ENCODE measurements around the gene LEFTY1. TPM values are rescaled to one million over a fixed set of nuclear protein-coding genes. Genes with fewer than 3 reads are reported as not detected.
"Not testable (repeated sequence)": the region's sequence is repeated elsewhere in the genome, so short reads cannot be mapped to it uniquely, and the experiment has no call there.

Gene LEFTY1
- not detected in 2 replicates for total RNA-seq (2014; rRNA removed; shearing (Covaris generic))

DNA sequence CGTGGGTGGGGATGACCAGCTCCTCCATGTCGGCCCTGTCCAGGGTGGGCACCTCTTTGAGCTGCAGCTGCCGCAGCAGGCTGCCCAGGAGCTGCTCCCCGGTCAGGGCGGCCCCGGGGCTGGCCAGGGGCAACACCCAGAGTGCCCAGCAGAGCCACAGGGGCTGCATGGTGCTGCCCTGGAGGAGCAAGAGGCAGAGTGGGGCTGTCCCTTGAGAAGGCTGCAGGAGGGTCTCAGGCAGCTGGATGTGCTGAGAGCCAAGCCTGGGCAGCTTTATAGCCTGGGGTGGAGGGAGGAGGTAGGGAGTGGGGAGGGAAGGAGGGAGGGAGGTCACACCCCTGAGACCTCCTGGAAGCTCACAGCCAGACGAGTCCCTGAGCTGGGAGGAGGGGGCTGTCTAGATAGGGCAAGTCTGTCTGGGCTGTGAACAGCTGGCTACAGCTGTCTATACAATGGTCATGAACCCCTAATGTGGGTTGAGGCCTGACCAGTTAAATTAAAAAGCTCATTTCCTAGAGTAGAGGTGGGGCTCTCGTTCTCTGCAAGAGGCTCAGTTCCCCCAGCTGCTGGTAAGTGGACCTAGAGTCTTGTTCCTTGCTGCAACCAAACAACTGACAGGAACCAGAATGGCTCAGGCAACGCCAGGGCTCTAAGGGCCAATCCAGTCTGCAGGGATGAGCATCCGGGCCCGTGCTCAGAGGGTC lies at the start of gene LEFTY1:
Gene LEFTY1, minus strand, starts transcription at position 249 of the 704 bp plus-strand sequence. Its CDS starts 80 bp downstream, at position 169.
- DNase-seq (ENCODE audit: low read depth) = no peak

DNA sequence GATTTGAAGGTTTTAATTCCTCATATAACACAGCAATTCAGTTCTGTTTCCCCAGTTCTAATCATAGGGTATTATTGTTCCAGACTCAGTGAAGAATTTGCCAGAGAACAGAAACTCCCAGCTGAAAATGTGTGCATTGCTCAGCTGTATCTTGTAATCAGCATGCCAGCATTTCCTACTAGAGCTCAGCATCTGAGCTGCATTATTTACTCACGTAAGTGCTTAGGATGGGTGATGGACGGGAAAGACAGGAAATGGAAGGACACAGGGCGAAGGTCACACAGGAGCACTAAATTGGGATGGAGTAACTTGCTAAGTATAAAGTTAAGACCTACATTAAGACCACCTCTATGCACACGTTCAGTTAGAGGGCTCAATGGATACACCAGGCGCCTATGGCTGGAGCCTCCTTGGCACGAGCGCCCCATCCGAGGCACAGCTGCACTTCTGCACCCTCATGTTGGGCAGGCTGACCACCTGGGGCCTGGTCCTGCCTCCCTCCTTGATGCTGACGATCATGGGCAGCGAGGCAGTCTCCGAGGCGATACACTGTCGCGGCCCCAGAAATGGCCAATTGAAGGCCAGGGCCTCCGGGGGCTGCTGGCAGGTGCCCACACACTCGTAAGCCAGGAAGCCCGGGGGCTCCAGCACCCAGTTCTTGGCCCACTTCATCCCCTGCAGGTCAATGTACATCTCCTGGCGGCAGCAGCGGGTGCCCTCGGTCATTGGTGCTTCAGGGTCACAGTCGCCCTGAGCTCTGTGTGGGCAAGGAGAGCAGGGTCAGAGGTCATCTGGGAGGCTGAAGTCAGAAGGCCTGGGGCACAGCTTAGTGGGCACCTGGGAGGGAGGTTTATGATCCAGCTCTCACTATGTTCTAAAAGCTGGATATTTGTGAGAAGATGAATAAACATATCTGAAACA lies 48.4 kb upstream of the LEFTY1 start:
- no peak for DNase-seq (ENCODE audit: low read depth)

GRCh38 chr1:225936523-225936922 lies 47.6 kb upstream of the LEFTY1 start:
- DNase-seq (ENCODE audit: low read depth) = no peak

DNA sequence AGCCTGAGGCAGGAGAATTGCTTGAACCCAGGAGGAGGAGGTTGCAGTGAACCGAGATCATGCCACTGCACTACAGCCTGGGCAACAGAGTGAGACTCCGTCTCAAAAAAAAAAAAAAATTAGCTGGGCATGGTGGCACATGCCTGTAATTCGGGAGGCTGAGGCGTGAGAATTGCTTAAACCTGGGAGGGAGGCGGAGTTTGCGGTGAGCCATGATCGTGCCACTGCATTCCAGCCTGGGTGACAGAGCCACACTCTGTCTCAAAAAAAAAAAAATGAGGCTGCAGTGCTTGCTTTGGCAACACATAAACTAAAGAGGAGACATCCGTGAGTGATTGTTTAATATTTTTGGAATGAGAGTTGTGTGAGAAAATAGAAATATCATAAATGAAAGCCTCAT lies 47.1 kb upstream of the LEFTY1 start:
- not testable (repeated sequence) for DNase-seq (ENCODE audit: low read depth)

DNA sequence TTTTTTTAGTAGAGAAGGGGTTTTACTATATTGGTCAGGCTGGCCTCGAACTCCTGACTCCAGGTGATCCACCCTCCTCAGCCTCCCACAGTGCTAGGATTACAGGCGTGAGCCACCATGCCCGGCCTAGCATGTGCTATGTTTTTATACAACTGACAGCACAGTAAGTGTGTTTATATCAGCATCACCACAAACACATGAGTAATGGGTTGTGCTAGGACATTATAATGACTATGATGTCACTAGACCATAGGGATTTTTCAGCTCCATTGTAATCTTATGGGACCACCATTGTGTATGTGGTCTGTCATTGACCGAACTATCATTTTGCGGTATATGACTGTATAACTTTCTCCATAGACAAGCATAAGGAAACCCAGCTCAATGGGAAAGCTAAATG lies 45.8 kb upstream of the LEFTY1 start:
- no peak for DNase-seq (ENCODE audit: low read depth)

DNA sequence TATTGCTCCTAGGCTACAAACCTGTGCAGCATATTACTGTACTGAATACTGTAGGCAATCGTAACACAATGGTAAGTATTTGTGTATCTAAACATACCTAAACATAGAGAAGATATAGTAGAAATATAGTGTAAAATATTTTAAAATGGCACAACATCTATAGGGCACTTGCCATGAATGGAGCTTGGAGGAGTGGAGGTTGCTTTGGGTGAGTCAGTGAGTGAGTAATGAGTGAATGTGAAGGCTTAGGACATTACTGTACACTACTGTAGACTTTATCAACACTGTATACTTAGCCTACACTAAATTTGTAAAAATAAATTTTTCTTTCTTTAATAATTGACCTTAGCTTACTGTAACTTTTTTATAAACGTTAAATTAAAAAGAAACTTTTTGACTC lies 44.1 kb upstream of the LEFTY1 start:
- DNase-seq (ENCODE audit: low read depth) = peak; percentile 50

DNA sequence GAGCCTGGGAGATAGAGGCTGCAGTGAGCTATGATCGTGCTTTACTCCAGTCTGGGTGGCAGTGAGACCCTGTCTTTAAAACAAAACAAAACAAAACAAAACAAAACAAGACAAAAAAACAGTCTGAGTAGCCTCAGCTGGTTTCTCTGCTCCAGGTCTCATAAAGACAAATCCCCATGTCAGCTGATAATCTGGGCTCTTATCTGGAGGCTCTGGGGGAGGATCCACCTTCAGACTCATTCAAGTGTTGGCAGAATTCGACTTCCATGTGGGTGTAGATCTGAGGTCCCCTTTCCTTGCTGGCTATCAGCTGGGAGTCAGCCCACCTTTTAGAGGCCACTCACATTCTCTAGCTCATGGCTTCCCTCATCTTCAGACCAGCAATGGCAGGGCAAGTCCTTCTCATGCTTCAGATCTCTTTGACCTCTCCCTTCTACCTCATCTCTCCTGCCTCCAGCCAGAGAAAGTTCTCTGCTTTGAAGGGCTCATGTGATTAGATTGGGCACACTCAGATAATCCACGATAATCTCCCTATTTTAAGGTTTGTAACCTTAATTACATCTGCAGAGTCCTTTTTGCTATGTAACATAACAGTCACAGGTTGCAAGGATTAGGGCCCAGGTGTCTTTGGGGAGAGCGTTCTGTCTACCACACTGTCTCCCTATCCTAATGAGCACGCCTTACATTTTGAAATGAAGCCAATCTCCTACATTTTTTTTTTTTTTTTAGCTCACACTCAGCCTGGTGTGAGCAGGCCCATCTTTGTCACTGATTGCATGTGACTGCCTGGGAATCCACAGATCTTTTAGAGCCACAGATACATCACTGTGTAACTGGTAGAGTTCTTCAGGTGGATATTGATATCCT lies 42.6 kb upstream of the LEFTY1 start:
- no peak for DNase-seq (ENCODE audit: low read depth)

- DNase-seq (ENCODE audit: low read depth) = no peak
Measured at GRCh38 chr1:225930566-225930965, 41.6 kb upstream of the LEFTY1 start.

DNA sequence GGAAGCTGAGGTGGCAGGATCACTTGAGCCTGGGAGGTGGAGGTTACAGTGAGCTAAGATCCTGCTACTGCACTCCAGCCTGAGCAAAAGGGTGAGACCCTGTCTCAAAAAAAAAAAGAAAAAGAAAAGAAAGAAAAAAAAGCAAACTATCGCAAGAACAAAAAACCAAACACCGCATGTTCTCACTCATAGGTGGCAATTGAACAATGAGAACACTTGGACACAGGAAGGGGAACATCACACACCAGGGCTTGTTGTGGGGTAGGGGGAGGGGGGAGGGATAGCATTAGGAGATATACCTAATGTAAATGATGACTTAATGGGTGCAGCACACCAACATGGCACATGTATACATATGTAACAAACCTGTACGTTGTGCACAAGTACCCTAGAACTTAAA lies 40.5 kb upstream of the LEFTY1 start:
- DNase-seq (ENCODE audit: low read depth) = not testable (repeated sequence)

GRCh38 chr1:225928186-225929175 lies 39.5 kb upstream of the LEFTY1 start:
- DNase-seq (ENCODE audit: low read depth) = no peak

DNA sequence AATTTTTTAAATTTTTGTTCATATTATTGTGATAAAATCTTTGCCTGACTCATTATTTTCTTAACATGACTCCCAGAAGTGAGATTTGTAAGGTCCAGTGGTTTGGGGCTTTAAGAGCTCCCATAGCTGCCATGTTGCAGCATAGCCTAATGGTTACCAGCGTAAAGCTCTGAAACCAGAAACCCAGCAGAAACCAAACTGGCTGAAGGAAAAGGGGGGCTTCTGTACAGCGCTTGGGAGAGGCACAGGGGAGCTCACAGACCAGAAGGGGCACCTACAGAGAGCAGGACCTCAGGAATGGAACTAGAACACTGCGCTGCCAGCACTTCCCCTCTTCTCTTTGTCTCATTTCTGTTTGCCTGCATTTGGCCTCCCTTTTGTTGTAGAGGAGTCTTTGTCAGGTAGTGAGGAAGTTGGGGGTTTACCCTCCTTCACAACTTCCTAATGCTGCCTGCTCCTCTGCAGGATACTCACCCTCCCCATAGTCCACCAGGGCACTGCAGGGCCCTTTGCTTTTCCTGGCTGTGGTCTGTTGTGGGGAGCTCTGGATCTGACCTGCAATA lies 37.7 kb upstream of the LEFTY1 start:
- DNase-seq (ENCODE audit: low read depth) = no peak

DNA sequence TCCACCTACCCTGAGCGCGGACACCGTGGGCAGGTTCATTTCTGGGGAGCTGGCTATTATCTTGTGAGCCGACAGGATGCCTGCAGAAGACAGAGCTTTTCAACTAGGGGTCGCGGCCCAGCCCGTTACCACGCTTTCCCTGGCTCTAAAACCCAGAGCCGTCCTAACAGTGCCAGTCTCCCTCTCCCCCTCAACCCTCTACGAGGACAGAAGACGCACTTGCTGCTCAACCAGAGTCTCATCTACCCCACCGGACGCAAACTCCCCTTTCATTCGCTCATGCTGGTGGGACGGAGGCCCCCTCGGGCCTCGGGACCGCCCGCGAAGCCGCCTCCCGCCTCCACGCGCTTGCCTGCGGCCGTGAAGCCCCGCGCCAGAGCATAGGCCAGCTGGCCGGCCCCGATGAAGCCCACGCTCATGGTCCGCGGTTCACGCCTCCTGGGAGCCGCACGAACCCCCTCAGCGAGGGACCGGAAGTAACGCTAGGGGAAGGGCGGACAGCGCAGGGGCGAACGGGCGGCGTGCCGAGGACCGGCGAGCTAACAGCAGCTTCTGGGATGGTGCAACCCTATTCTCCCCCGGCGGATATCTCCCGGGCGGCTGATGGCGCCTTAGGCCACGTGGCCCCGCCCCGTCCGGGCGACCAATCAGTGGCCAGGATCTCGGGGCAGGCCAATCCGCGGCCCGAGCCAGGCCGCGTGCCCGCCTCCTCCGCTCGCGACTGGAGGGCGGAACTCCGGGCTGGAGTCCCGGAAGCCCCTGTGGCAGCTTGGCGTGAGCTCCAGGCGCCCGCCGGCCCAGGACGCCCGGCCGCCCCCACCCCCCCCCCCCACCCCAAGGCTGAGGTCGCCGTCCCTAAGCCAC lies 35.0 kb upstream of the LEFTY1 start, which contains the start of gene PYCR2:
Gene PYCR2, minus strand, starts transcription at position 559 of the 864 bp plus-strand sequence. Its CDS starts 140 bp downstream, at position 419.
- DNase-seq (ENCODE audit: low read depth) = peak; percentile 92

GRCh38 chr1:225923381-225923691 lies 34.4 kb upstream of the LEFTY1 start:
- DNase-seq (ENCODE audit: low read depth) = no peak

GRCh38 chr1:225921734-225922709 lies 33.1 kb upstream of the LEFTY1 start:
- peak; percentile 69 for DNase-seq (ENCODE audit: low read depth)

DNA sequence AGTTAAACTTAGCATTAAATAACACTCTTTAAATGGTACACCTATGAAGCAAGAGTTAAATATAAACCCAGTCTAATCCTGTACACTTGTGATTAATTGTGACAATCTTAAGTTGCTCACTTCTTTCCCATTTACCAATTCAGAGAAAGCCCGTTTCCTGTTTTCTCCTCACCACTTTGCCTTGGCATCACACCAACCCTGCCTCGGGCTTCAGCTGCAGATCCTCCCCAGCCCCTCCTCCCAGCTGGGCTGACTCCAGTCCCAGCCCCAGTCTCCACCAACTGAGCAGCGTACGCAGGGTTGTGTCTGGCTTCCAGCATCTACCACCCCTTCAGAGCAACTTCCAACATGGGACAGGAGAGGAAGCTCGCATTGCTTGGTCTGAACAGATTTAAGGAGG lies 31.0 kb upstream of the LEFTY1 start:
- DNase-seq (ENCODE audit: low read depth) = peak; percentile 92

- DNase-seq (ENCODE audit: low read depth) = no peak
Measured at GRCh38 chr1:225918280-225918679, 29.3 kb upstream of the LEFTY1 start.

DNA sequence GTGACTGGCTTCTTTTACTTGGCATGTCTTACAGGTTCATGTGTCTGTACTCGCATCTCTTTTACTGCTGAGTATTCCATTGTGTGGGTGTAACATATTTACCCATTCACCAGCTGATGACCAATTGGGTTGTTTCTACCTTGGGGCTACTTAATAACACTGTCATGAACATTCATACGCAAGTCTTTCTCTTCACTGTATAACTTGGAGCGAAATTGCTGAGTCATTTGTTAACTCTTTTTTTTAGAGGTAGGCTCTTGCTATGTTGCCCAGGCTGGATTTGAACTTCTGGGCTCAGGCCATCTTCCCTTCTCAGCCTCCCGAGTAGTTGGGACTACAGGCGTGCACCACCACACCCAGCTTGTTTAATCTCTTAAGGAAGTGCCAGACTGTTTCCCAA lies 28.6 kb upstream of the LEFTY1 start:
- DNase-seq (ENCODE audit: low read depth) = peak; percentile 12

DNA sequence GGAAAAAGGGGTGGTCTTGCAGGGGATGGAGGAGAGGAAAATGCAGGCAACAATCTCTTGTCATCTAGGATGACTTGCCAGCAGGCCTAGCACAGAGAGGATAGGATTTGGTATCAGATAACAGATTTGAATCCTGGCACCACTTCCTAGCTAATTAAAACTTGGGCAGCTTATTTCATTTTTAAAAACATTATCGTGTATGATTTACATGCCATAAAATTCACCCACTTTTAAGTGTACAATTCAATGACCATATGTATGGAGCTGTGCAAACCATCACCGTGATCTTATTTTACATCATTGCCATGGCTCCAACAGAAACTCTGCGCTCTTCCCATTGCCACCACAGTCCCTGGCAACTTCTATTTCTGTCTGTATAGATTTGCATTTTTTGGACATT lies 28.2 kb upstream of the LEFTY1 start:
- DNase-seq (ENCODE audit: low read depth) = no peak

Measured in RPMI7951 (cell line).